ENCODE results near the gene EPS8L2. TPM values are rescaled to one million over a fixed set of nuclear protein-coding genes. Genes with fewer than 3 reads are reported as not detected.
"Not testable (repeated sequence)": the region's sequence is repeated elsewhere in the genome, so short reads cannot be mapped to it uniquely, and the experiment has no call there.

Gene EPS8L2
- total RNA-seq, 3 donors from 2014 or later, result 5.2 to 13.0 (median 7.0) TPM

GRCh38 chr11:737366-737765 is 31.3 kb downstream of the EPS8L2 start:
- DNase-seq (no peak), ATAC-seq (peak; percentile 28 to 37)
- Mint-ChIP-seq H3K36me3 (ENCODE audit: insufficient read depth) (no peaks in the 10 kb centered on the region), H3K9me3 (no peaks in the 10 kb centered on the region), H3K4me3 (peak overlapping the region; percentile 42), H3K4me1 (ENCODE audit: low read depth) (peaks cover 13% of the 10 kb centered on the region), H3K27me3 (ENCODE audit: low read depth) (no peaks in the 10 kb centered on the region)

GRCh38 chr11:737899-738298 is 31.9 kb downstream of the EPS8L2 start:
- H3K36me3 Mint-ChIP-seq (ENCODE audit: insufficient read depth); H3K9me3 Mint-ChIP-seq; H3K27me3 Mint-ChIP-seq (ENCODE audit: low read depth); DNase-seq: not testable (repeated sequence)
- Mint-ChIP-seq H3K4me1 (ENCODE audit: low read depth) (peaks cover 13% of the 10 kb centered on the region), H3K4me3 (peak overlapping the region; percentile 42)
- peak; percentile 56 to 63 for ATAC-seq

- peaks cover 14% of the 10 kb centered on the region for H3K4me1 Mint-ChIP-seq (ENCODE audit: low read depth)
- DNase-seq (no peak), ATAC-seq (no peak)
- H3K27me3 Mint-ChIP-seq (ENCODE audit: low read depth), result no peaks in the 10 kb centered on the region
- no peaks in the 10 kb centered on the region for H3K9me3 Mint-ChIP-seq
- H3K36me3 Mint-ChIP-seq (ENCODE audit: insufficient read depth), result no peaks in the 10 kb centered on the region
- no peak overlapping the region for H3K4me3 Mint-ChIP-seq
Measured at GRCh38 chr11:742156-742546, 36.1 kb downstream of the EPS8L2 start.

GRCh38 chr11:742571-743201 is 36.7 kb downstream of the EPS8L2 start:
- no peak for ATAC-seq
- no peak overlapping the region for H3K4me3 Mint-ChIP-seq

GRCh38 chr11:745428-745827 is 39.4 kb downstream of the EPS8L2 start:
- Mint-ChIP-seq H3K4me1 (ENCODE audit: low read depth) (peaks cover 14% of the 10 kb centered on the region), H3K27me3 (ENCODE audit: low read depth) (no peaks in the 10 kb centered on the region), H3K4me3 (no peak overlapping the region), H3K36me3 (ENCODE audit: insufficient read depth) (no peaks in the 10 kb centered on the region), H3K9me3 (no peaks in the 10 kb centered on the region)
- DNase-seq (no peak), ATAC-seq (no peak)

More at GRCh38 chr11:742571-743201, 36.7 kb downstream of the EPS8L2 start:
- Mint-ChIP-seq H3K36me3 (ENCODE audit: insufficient read depth) (no peaks in the 10 kb centered on the region), H3K9me3 (no peaks in the 10 kb centered on the region), H3K4me1 (ENCODE audit: low read depth) (peaks cover 8% of the 10 kb centered on the region), H3K27me3 (ENCODE audit: low read depth) (no peaks in the 10 kb centered on the region)
- DNase-seq, result no peak

- no peaks in the 10 kb centered on the region for H3K9me3 Mint-ChIP-seq
- peak overlapping the region; percentile 81 for H3K4me3 Mint-ChIP-seq
- no peaks in the 10 kb centered on the region for H3K27me3 Mint-ChIP-seq (ENCODE audit: low read depth)
- peaks cover 14% of the 10 kb centered on the region for H3K4me1 Mint-ChIP-seq (ENCODE audit: low read depth)
- ATAC-seq (peak; percentile 34 to 46), DNase-seq (no peak)
- H3K36me3 Mint-ChIP-seq (ENCODE audit: insufficient read depth), result no peaks in the 10 kb centered on the region
Measured at GRCh38 chr11:746289-747157, 40.5 kb downstream of the EPS8L2 start.

- DNase-seq (peak; percentile 69), ATAC-seq (peak; percentile 94)
- peak within 1 kb of the TSS; percentile 81 for H3K4me3 Mint-ChIP-seq
- H3K36me3 Mint-ChIP-seq (ENCODE audit: insufficient read depth), result no peaks in the 10 kb centered on the region
- H3K27me3 Mint-ChIP-seq (ENCODE audit: low read depth), result no peaks in the 10 kb centered on the region
- peaks cover 14% of the 10 kb centered on the region for H3K4me1 Mint-ChIP-seq (ENCODE audit: low read depth)
- H3K9me3 Mint-ChIP-seq, result no peaks in the 10 kb centered on the region
Measured at GRCh38 chr11:747158-748006, 41.4 kb downstream of the EPS8L2 start, which contains the start of gene TALDO1. Gene TALDO1 (plus strand): TSS chr11:747464. CDS start chr11:747482, 18 bp downstream.

GRCh38 chr11:748007-748359 is 42.0 kb downstream of the EPS8L2 start:
- H3K27me3 Mint-ChIP-seq (ENCODE audit: low read depth), result no peaks in the 10 kb centered on the region
- H3K4me1 Mint-ChIP-seq (ENCODE audit: low read depth), result peaks cover 14% of the 10 kb centered on the region
- ATAC-seq (peak; percentile 13), DNase-seq (no peak)
- no peaks in the 10 kb centered on the region for H3K9me3 Mint-ChIP-seq
- peak overlapping the region; percentile 81 for H3K4me3 Mint-ChIP-seq
- H3K36me3 Mint-ChIP-seq (ENCODE audit: insufficient read depth), result no peaks in the 10 kb centered on the region

GRCh38 chr11:749731-750130 is 43.7 kb downstream of the EPS8L2 start:
- no peaks in the 10 kb centered on the region for H3K27me3 Mint-ChIP-seq (ENCODE audit: low read depth)
- DNase-seq (no peak), ATAC-seq (no peak)
- no peaks in the 10 kb centered on the region for H3K9me3 Mint-ChIP-seq
- H3K36me3 Mint-ChIP-seq (ENCODE audit: insufficient read depth), result no peaks in the 10 kb centered on the region
- H3K4me1 Mint-ChIP-seq (ENCODE audit: low read depth), result peaks cover 14% of the 10 kb centered on the region
- peak overlapping the region; percentile 66 for H3K4me3 Mint-ChIP-seq

- H3K9me3 Mint-ChIP-seq, result no peaks in the 10 kb centered on the region
- no peaks in the 10 kb centered on the region for H3K4me1 Mint-ChIP-seq (ENCODE audit: low read depth)
- peaks cover 19% of the 10 kb centered on the region for H3K36me3 Mint-ChIP-seq (ENCODE audit: insufficient read depth)
- H3K4me3 Mint-ChIP-seq, result no peak overlapping the region
- DNase-seq, result no peak
- no peak for ATAC-seq
- H3K27me3 Mint-ChIP-seq (ENCODE audit: low read depth), result no peaks in the 10 kb centered on the region
Measured at GRCh38 chr11:760236-760635, 54.2 kb downstream of the EPS8L2 start.

- Mint-ChIP-seq H3K4me3 (no peak overlapping the region), H3K4me1 (ENCODE audit: low read depth) (no peaks in the 10 kb centered on the region), H3K36me3 (ENCODE audit: insufficient read depth) (peaks cover 19% of the 10 kb centered on the region), H3K27me3 (ENCODE audit: low read depth) (no peaks in the 10 kb centered on the region), H3K9me3 (no peaks in the 10 kb centered on the region)
- DNase-seq, result no peak
- ATAC-seq, result no peak
Measured at GRCh38 chr11:761526-762108, 55.6 kb downstream of the EPS8L2 start.

- Mint-ChIP-seq H3K4me1 (ENCODE audit: low read depth) (no peaks in the 10 kb centered on the region), H3K4me3 (no peak overlapping the region), H3K9me3 (no peaks in the 10 kb centered on the region), H3K27me3 (ENCODE audit: low read depth) (no peaks in the 10 kb centered on the region), H3K36me3 (ENCODE audit: insufficient read depth) (peaks cover 14% of the 10 kb centered on the region)
- ATAC-seq, result no peak
- no peak for DNase-seq
Measured at GRCh38 chr11:762421-763072, 56.5 kb downstream of the EPS8L2 start.

GRCh38 chr11:763073-763463 is 57.0 kb downstream of the EPS8L2 start:
- Mint-ChIP-seq H3K9me3 (no peaks in the 10 kb centered on the region), H3K36me3 (ENCODE audit: insufficient read depth) (peaks cover 14% of the 10 kb centered on the region), H3K4me3 (no peak overlapping the region), H3K4me1 (ENCODE audit: low read depth) (no peaks in the 10 kb centered on the region), H3K27me3 (ENCODE audit: low read depth) (no peaks in the 10 kb centered on the region)
- DNase-seq (no peak), ATAC-seq (no peak)
